OCI-LY1 (cell line): ENCODE data around the gene ZNF101.

Experiments used
- H2AFZ ChIP-seq: fragments of 200-600 bp; sonication (generic), shearing (Covaris generic); 2 replicates; pipeline ENCODE4 v1.6.0; 2014; ENCODE audit warnings: antibody characterized with exemption, mild to moderate bottlenecking, low read length
- H3F3A ChIP-seq: fragments of 200-600 bp; sonication (generic), shearing (Covaris generic); 2 replicates; pipeline ENCODE4 v1.6.0; 2014; ENCODE audit warnings: mild to moderate bottlenecking, antibody characterized with exemption, low read length, moderate library complexity; ENCODE audit not compliant: insufficient read depth
- H3K27ac ChIP-seq: fragments of 200-600 bp; sonication (generic); 2 replicates; pipeline ENCODE4 v1.5.1; 2014; ENCODE audit warnings: low read length, mixed run types, mild to moderate bottlenecking, low read depth; ENCODE audit not compliant: poor library complexity, severe bottlenecking
- H3K27me3 ChIP-seq: fragments of 200-600 bp; sonication (generic); 2 replicates; pipeline ENCODE4 v1.6.0; 2014; ENCODE audit warnings: antibody characterized with exemption, mild to moderate bottlenecking, low read length, moderate library complexity; ENCODE audit not compliant: insufficient read depth
- H3K36me3 ChIP-seq: fragments of 200-600 bp; sonication (generic); 2 replicates; pipeline ENCODE4 v1.6.1; 2014; ENCODE audit warnings: mild to moderate bottlenecking, antibody characterized with exemption, low read length, moderate library complexity, mixed read lengths; ENCODE audit not compliant: insufficient read depth
- H3K4me1 ChIP-seq: fragments of 200-600 bp; sonication (generic); 2 replicates; pipeline ENCODE4 v1.5.1; 2014; ENCODE audit warnings: mild to moderate bottlenecking, low read length, moderate library complexity; ENCODE audit not compliant: insufficient read depth, severe bottlenecking
- H3K4me2 ChIP-seq: fragments of 200-600 bp; sonication (generic), shearing (Covaris generic); 2 replicates; pipeline ENCODE4 v1.6.1; 2014; ENCODE audit warnings: low read length
- H3K4me3 ChIP-seq: fragments of 200-600 bp; sonication (generic); 2 replicates; pipeline ENCODE4 v1.5.1; 2014; ENCODE audit warnings: low read length, low read depth, mild to moderate bottlenecking, mixed read lengths; ENCODE audit not compliant: poor library complexity, severe bottlenecking
- H3K79me2 ChIP-seq: fragments of 200-600 bp; shearing (Covaris generic); 2 replicates; pipeline ENCODE4 v1.6.1; 2016; ENCODE audit warnings: mixed run types, low read length, mixed read lengths; ENCODE audit not compliant: insufficient read depth
- H3K9ac ChIP-seq: fragments of 200-600 bp; sonication (generic), shearing (Covaris generic); 2 replicates; pipeline ENCODE4 v1.6.1; 2014; ENCODE audit warnings: mild to moderate bottlenecking, low read length, mixed read lengths
- H3K9me2 ChIP-seq: fragments of 200-600 bp; sonication (generic), shearing (Covaris generic); 2 replicates; pipeline ENCODE4 v1.6.1; 2014; ENCODE audit warnings: low read depth, mild to moderate bottlenecking, low read length, mixed read lengths
- H3K9me3 ChIP-seq: fragments of 200-600 bp; shearing (Covaris generic); 2 replicates; pipeline ENCODE4 v1.6.1; 2014; ENCODE audit warnings: low read length, mixed read lengths
- H4K20me1 ChIP-seq: fragments of 200-600 bp; sonication (generic), shearing (Covaris generic); 2 replicates; pipeline ENCODE4 v1.6.0; 2016; ENCODE audit warnings: mild to moderate bottlenecking, low read length; ENCODE audit not compliant: insufficient read depth
- EZH2 ChIP-seq: fragments of 200-600 bp; sonication (generic), shearing (Covaris generic); IDR thresholded peaks from 2 replicates; pipeline ENCODE4 v1.8.0; 2017; ENCODE audit warnings: borderline replicate concordance, mixed run types, mild to moderate bottlenecking, antibody characterized with exemption, low read length, moderate library complexity, mixed read lengths
- TF ChIP-seq, protein P1 (sequence below): fragments of 200-600 bp; sonication (generic), shearing (Covaris generic); IDR thresholded peaks from 2 replicates; pipeline ENCODE4 v1.5.1; 2017; ENCODE audit warnings: mild to moderate bottlenecking, antibody characterized with exemption, low read length, moderate library complexity, mixed read lengths

ZNF101 gene

DNA sequence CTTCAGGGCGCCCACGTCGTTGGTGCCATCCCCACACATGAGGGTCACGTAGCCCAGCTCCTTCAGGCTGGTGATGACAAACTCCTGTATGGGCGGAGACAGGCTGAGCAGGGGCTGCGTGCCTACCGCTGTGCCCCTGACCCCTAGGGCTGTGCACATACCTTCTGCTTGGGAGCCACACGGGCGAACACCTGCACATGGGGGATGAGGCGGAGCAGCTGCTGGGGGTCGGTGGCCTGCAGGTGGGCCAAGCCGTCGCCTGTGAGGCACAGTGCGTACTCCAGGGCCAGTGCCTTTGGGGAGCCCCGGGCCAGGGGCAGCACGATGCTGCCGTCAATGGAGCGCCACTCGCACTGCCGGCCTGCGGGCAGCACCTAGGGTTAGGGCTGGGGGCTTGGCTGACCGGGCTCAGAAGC is 19.1 kb upstream of the ZNF101 start:
- Histone ChIP-seq H3K27me3 (no peaks in the 10 kb centered on the region), H3K79me2 (no peaks in the 10 kb centered on the region), H4K20me1 (no peaks in the 10 kb centered on the region), H3K36me3 (peaks cover 95% of the 10 kb centered on the region), H3K4me2 (no peak overlapping the region), H3K27ac (no peak overlapping the region), H3K9ac (no peak overlapping the region), H3K4me3 (no peak overlapping the region), H3F3A (no peaks in the 10 kb centered on the region), H3K4me1 (no peaks in the 10 kb centered on the region), H2AFZ (no peak overlapping the region), H3K9me3 (no peaks in the 10 kb centered on the region), H3K9me2 (no peaks in the 10 kb centered on the region)
- TF ChIP-seq EZH2 = no peak
- TF ChIP-seq, protein P1, sequence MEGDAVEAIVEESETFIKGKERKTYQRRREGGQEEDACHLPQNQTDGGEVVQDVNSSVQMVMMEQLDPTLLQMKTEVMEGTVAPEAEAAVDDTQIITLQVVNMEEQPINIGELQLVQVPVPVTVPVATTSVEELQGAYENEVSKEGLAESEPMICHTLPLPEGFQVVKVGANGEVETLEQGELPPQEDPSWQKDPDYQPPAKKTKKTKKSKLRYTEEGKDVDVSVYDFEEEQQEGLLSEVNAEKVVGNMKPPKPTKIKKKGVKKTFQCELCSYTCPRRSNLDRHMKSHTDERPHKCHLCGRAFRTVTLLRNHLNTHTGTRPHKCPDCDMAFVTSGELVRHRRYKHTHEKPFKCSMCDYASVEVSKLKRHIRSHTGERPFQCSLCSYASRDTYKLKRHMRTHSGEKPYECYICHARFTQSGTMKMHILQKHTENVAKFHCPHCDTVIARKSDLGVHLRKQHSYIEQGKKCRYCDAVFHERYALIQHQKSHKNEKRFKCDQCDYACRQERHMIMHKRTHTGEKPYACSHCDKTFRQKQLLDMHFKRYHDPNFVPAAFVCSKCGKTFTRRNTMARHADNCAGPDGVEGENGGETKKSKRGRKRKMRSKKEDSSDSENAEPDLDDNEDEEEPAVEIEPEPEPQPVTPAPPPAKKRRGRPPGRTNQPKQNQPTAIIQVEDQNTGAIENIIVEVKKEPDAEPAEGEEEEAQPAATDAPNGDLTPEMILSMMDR = no peak

DNA sequence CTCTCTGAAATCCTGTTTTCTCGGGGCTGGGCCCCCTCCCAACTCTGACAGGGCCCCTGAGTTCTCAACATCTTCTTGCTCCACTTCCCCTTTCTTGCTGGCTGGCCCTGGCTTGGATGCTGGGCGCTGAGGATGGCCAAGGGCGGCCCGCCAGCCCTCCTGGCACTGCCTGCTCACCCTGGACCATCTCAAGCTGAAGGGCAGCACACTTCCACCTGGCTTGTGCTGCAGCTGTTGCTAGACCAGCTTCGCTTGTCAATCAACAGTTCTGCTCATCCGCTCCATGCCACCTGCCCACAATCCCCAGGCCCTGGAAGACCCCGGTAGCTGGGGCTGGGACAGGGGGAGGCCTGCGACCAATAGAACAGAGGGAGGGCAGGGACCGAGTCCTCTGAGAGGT is 18.3 kb upstream of the ZNF101 start:
- Histone ChIP-seq H3F3A (no peaks in the 10 kb centered on the region), H3K27me3 (no peaks in the 10 kb centered on the region), H3K9ac (no peak overlapping the region), H3K27ac (no peak overlapping the region), H4K20me1 (no peaks in the 10 kb centered on the region), H3K4me3 (no peak overlapping the region), H3K9me3 (no peaks in the 10 kb centered on the region), H3K4me1 (no peaks in the 10 kb centered on the region), H3K36me3 (peaks cover 95% of the 10 kb centered on the region), H3K9me2 (no peaks in the 10 kb centered on the region), H3K79me2 (no peaks in the 10 kb centered on the region), H3K4me2 (no peak overlapping the region), H2AFZ (no peak overlapping the region)
- TF ChIP-seq, protein P1 = no peak
- TF ChIP-seq EZH2 = no peak

DNA sequence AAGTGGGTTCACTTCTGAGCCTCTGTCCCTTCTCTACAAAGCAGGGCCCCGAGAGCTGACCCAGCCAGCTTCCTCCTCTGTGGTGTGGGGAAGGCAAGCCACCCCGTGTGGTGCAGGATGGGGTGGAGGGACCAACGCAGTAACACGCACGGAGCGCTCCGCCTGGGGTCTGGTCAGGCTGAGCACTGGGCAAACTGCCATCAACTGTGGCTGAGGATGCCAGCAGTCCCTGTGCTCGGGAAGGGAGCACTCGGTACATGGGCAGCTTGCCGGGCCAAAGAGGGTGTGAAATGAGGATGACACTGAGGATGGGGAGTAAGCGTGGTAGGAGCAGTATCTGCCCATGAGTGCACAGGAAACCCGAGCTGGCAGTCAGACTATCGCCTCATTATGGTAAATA is 17.6 kb upstream of the ZNF101 start:
- H3K4me3 ChIP-seq = no peak overlapping the region
- no peak overlapping the region for H3K4me2 ChIP-seq
- TF ChIP-seq EZH2 = no peak
- TF ChIP-seq, protein P1 = no peak
- no peaks in the 10 kb centered on the region for H3K27me3 ChIP-seq
- H3K9me2 ChIP-seq = no peaks in the 10 kb centered on the region
- no peak overlapping the region for H3K27ac ChIP-seq
- no peaks in the 10 kb centered on the region for H3F3A ChIP-seq
- H3K4me1 ChIP-seq = no peaks in the 10 kb centered on the region
- no peaks in the 10 kb centered on the region for H3K79me2 ChIP-seq
- no peak overlapping the region for H2AFZ ChIP-seq
- peaks cover 96% of the 10 kb centered on the region for H3K36me3 ChIP-seq
- H4K20me1 ChIP-seq = no peaks in the 10 kb centered on the region
- H3K9me3 ChIP-seq = no peaks in the 10 kb centered on the region
- no peak overlapping the region for H3K9ac ChIP-seq
